ENCODE measurements around the gene CEP131.

Gene CEP131

GRCh38 chr17:81251094-81251708, 28.4 kb upstream of the CEP131 start:
- DNase-seq = no peak

DNA sequence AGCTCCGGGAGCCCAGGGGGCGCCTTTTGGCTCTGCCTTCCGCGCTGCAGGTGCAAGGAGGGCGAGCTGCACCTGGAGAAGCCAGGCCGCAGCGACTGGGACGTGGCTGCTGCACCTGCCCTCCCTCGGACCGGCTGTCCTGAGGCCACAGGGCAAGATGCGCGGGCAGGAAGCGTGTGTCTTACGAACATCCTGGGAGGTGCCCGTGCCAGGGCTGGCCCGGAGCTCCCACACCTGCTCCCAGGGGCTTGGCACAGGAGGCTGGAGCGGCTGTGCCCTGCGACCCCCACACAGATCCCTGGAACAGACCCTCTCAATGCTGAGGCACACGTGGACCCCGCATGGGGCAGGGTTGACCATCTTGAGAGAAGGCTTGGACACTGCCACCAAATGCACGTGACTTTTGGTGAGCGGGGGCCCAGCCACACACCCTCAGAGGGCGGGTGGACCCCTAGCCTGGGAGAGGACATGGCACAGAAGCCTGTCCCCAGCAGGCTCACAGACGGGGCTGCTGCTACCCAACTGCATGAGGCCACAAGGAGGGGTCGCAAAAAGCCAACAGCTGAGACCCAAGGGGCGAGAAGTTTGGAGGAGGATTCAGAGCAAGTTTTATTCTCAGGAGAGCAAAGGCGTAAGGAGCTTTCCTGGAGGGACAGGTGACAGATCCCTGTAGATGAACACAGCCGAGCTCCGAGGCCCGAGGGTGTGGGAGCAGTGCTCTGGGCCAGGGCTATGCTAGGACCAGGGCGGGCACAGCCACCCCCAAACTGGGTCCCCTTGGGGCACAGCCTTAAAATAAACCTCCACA, 27.7 kb upstream of the CEP131 start:
- DNase-seq = no peak

DNA sequence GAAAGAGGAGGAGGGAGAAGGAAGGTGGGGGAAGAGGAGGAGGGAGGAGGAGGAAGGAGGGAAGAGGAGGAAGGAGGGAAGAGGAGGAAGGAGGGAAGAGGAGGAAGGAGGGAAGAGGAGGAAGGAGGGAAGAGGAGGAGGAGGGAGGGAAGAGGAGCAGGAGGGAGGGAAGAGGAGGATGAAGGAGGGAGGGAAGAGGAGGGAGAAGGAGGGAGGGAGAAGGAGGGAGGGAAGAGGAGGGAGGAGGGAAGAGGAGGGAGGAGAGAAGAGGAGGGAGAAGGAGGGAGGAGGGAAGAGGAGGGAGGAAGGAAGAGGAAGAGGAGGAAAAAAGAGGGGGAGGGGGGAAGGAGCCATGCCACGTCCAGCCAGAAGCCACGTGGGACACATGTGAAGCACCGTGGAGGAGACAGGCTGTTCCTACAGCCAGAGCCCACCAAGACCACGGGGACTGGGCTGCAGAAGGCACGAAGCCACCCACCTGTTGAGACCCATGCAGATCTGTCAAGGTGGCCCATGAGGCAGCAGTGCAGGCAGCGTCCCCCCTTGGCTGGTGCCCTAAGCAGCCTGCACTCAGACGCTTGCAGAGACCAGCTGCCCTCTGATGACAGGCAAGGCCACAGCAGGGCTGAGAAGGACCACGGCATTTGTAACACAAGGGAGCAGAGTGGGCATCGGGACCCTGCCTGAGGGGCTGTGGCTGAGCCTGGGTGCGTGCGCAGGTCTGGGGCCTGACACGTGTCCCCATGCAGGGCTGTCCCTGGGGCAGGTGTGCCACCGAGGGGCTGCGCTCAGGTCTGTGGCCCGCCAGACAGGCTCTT, 26.7 kb upstream of the CEP131 start:
- no peak for DNase-seq

DNA sequence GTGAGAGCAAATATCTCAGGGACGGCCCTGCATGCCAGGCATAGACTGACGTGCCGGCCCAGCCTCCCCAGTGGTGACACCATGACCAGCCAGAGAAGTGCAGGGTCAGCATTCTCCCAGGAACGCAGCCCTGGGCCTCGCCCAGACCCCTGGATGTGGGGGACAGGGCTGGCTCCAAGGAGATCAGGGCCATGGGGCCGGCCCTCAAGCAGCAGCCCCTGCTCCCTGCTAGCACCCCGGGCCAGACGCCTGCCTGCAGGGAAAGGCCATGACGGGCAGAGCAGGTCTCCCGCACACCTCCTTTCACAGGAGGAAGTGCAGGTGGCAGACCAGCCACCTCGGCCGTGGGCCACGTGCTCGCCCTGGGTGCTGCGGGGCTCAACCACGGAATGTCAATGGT, 25.9 kb upstream of the CEP131 start:
- no peak for DNase-seq

DNA sequence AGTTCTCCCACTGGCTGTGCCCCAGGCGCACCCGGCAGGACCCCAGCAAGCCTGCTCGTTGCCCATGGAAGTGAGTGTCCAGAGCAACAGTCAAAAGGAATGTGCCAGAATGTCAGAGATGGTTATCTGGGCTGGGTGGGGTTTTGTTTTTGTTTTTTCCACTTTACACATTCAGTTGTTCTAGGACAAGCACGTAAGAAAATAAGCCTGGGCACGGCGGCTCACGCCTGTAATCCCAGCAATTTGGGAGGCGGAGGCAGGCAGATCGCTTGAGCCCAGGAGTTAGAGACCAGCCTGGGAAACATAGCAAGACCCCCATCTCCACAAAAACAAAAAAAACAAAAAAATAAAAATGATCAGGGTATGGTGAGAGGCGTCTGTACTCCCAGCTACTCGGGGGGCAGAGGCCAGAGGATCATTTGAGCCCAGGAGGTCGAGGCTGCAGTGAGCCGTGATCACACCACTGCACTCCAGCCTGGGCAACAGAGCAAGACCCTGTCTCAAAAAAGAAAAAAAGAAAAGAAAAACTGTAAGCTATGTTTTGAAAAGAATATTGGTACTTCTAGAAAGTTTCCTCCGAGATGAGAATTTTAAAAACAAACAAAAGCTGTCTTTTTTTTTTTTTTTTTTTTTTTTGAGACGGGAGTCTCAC, 24.7 kb upstream of the CEP131 start:
- DNase-seq = no peak

DNA sequence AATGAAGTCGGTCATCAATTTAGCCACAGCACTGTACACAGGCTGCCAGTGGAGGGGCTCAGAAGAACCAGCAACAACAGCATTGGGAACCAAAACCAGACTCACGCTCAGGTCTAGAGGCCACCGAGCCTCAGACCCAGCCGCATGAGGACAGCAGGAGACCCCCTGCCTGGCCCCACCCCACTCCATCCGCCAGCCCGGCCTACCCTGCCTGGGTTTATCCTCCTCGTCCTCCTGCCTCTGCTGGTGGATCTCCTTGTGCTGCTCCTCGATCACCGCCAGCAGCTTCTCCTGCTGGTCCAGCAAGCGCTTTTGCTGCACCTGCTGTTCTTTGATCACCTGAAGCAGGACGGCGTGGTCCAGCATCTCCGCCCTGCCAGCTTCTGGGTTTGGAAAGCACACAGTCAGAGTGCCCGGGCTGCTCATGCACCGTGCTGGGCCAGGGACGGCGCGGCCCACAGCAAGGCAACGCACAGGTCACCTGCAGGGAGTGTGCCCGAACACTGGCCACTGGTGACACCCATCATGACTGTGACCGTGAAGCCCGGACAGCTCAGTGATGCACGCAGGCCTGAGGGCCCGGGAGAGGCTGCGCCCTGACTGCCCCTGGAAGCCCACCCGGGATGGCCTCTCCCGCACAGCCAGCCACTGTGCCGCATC, 24.0 kb upstream of the CEP131 start:
- no peak for DNase-seq

GRCh38 chr17:81246343-81246670, 23.5 kb upstream of the CEP131 start:
- no peak for DNase-seq

- DNase-seq = no peak
These were observed 23.0 kb upstream of the CEP131 start for GRCh38 chr17:81245665-81246342.

GRCh38 chr17:81245024-81245664, 22.4 kb upstream of the CEP131 start:
- DNase-seq = no peak

- DNase-seq = no peak
These were observed 21.7 kb upstream of the CEP131 start for GRCh38 chr17:81244358-81245023.

DNA sequence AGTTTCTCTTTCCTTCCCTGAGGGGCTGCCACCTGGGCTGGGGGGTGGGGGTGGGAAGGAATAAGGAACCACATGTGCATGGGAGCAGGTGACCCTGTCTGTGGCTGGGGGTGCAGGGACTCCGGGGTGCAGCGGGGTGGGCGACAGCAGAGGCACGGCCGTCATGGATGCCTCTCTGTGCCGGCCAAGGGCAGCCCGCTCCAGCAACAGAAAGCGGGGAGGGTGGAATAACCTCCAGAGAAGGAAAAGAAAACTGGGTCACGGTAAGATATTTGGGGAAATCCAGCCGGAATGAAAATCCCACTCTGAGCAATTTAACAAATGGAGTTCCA, 20.5 kb upstream of the CEP131 start:
- DNase-seq = no peak

GRCh38 chr17:81242421-81243332, 19.9 kb upstream of the CEP131 start:
- DNase-seq = no peak

GRCh38 chr17:81241648-81242420, 19.1 kb upstream of the CEP131 start:
- DNase-seq = no peak

DNA sequence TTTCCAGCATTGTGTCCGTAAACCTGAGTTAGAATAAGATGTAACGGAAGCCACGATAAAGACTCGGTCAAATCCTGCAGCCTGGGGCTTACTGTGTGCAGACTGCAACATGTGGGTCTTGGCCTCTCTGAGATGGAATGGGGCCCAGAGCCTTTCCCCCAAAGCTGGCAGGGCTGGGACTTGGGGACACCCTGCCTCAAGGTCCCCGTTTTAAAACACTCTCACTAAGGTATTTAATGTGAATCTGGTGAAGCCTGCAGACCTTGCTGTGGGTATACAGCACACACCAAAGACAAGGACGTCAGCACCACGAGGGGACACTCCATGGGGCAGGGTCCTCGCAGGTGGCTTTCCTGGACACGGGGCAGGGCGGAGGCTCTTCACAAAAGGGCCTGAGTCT, 18.4 kb upstream of the CEP131 start:
- DNase-seq = no peak

DNA sequence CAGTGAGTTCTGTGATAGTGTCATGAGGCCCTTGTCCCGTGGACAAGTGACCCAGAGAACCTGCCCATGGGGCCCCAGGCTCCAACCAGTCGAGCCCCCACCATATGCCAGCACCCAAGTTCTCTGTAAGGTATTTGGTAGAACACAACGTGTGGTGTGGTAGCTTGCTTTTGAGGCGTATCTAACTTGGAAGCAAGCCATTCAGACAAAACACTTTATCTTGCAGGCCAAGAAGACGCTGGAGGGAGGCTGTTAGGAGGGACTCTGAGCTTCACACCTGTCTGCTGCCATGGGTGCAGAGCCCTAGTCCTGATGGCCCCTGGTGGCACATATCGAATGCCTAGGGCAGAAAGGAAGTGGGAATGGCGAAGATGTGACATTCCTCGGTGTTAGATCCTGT, 18.0 kb upstream of the CEP131 start:
- DNase-seq = no peak

DNA sequence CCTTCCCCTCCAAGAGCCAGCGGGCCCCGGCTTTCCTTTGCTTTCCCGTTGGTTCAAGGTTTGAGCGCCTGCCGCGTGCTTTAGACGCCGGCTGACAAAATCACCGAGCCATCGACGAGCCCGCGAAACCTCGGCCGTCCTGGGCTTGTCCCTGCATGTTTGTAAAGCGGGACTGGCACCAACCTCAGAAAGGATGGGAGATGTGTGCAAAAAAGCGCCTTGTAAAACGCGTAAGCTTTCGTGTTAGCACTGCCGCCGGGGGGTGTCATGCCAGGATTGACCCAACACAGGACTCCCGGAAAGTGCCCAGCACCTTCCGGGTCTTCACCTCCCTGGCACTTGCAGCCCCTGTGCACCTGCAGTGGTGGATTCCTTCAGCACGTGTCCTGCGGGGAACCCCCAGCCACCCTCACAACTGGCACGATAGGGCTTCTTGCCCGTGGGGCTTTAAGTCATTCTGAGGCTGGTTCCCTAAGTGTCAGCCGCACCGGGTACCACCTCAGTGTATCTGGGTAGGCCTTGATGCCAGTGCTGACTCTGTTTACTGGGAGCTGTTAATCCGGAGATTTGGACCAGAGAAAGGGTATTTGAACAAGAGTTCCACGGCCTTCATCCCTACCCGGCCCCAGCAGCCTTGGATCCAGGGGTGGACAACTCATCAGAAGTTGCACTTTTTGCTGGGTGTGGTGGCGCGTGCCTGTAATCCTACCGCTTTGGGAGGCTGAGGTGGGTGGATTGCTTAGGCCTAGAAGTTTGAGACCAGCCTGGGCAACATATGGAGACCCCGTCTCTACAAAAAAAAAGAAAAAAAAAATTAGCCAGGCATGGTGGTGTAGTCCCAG, 17.2 kb upstream of the CEP131 start:
- no peak for DNase-seq

DNA sequence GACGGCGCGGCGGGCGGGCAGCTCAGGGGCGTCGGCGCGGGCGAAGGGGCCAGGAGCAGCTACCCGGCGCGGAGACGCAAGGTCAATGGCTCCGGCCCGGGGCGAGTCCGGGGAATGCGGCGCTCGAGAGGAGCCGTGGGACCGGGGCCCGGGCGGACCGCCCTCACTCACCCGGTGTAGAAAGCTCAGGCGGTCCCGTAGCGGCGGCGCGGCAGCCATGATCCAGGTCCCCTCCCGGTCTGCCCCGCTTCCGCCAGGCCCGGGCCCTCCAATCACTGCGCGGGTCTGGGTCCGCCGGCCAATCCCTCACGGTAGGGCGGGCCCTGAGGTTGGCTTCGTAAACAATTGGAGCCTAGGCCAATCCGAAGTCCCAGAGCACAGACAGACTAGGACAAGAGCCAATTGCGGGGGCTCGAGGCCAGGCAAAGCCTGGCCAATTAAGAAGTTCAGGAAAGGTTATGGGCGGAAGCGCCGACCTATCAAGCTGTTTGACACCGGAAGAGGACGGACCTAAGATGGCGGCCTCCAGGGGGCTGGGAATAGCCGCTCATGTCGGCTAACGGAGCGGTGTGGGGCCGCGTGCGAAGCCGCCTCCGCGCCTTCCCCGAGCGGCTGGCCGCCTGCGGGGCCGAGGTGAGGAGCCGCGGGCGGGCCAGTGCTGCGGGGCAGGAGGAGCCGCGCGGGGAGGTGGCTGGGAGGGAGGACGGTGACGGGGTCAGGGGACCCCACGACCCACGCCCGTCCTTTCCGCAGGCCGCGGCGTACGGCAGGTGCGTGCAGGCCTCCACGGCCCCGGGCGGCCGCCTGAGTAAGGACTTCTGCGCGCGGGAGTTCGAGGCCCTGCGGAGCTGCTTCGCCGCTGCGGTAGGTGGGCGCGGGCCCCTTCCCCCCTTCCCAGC, 16.3 kb upstream of the CEP131 start, which contains the start of the genes NDUFAF8 and TEPSIN:
TSS of gene NDUFAF8 (plus strand) at position 504 of the 899 bp plus-strand sequence. CDS start at position 550, 46 bp downstream.
TSS of gene TEPSIN (minus strand) at position 241 of the 899 bp plus-strand sequence. CDS start at position 219, 22 bp downstream.
- peak; percentile 94 for DNase-seq

Measured in NCI-H187 treated with DMSO at 0.1 percent for 48 hours (cell line).